Neuronal stem cell (in vitro differentiated cells): ENCODE results near the gene CPS1.

ENCODE experiments used
- DNase-seq: peaks from one replicate; pipeline ENCODE4 v3.0.0-alpha.2; 2013; ENCODE audit warnings: low spot score
- H2AFZ ChIP-seq: one replicate; pipeline ENCODE4 v1.6.1; 2013; ENCODE audit warnings: mild to moderate bottlenecking, low read length, inconsistent platforms
- H2AK5ac ChIP-seq: 2 replicates; pipeline ENCODE4 v1.6.1; 2013; ENCODE audit warnings: low read depth, mild to moderate bottlenecking, inconsistent platforms, low read length, moderate library complexity, mixed read lengths
- H2BK120ac ChIP-seq: 2 replicates; pipeline ENCODE4 v1.6.1; 2013; ENCODE audit warnings: low read depth, mild to moderate bottlenecking, inconsistent platforms, low read length, moderate library complexity, mixed read lengths
- H2BK12ac ChIP-seq: one replicate; pipeline ENCODE4 v1.6.1; 2013; ENCODE audit warnings: low read length, inconsistent platforms
- H2BK15ac ChIP-seq: 2 replicates; pipeline ENCODE4 v1.6.1; 2013; ENCODE audit warnings: mild to moderate bottlenecking, low read length, inconsistent platforms, mixed read lengths
- H2BK5ac ChIP-seq: one replicate; pipeline ENCODE4 v1.6.1; 2013; ENCODE audit warnings: inconsistent platforms, mild to moderate bottlenecking, low read length, moderate library complexity
- H3K14ac ChIP-seq: one replicate; pipeline ENCODE4 v1.6.1; 2013; ENCODE audit warnings: low read length, inconsistent platforms
- H3K18ac ChIP-seq: 2 replicates; pipeline ENCODE4 v1.6.1; 2013; ENCODE audit warnings: low read length, inconsistent platforms
- H3K23ac ChIP-seq: 2 replicates; pipeline ENCODE4 v1.6.1; 2013; ENCODE audit warnings: low read depth, mild to moderate bottlenecking, mixed read lengths, low read length, inconsistent platforms; ENCODE audit not compliant: poor library complexity
- H3K27ac ChIP-seq: replicated peaks from 3 replicates; pipeline ENCODE4 v1.5.1; 2013; ENCODE audit warnings: low read length, inconsistent platforms
- H3K27me3 ChIP-seq, 3 experiments: 2 replicates each; pipeline ENCODE4 v1.6.1; 2013; ENCODE audit warnings: low read length in 3 of 3, mild to moderate bottlenecking in 2 of 3, inconsistent platforms in 1 of 3, low read depth in 1 of 3, mixed read lengths in 1 of 3, moderate library complexity in 1 of 3; ENCODE audit not compliant: control insufficient read depth in 3 of 3, insufficient read depth in 3 of 3
- H3K36me3 ChIP-seq, 2 donors: replicated peaks in 1 of 2; 2 replicates each; pipeline ENCODE4 v1.6.1; 2013; ENCODE audit warnings: low read length in 2 of 2; ENCODE audit not compliant: control insufficient read depth in 2 of 2, insufficient read depth in 2 of 2
- H3K4ac ChIP-seq: 2 replicates; pipeline ENCODE4 v1.6.1; 2013; ENCODE audit warnings: inconsistent platforms, mild to moderate bottlenecking, low read length, moderate library complexity
- H3K4me1 ChIP-seq, 2 donors: 1 replicate in 1 of 2; 2 replicates in 1 of 2; pipeline ENCODE4 v1.6.1; 2013; ENCODE audit warnings: low read length in 2 of 2, low read depth in 1 of 2; ENCODE audit not compliant: control insufficient read depth in 2 of 2, insufficient read depth in 1 of 2
- H3K4me2 ChIP-seq: one replicate; pipeline ENCODE4 v1.6.1; 2013; ENCODE audit warnings: mild to moderate bottlenecking, low read length, inconsistent platforms; ENCODE audit not compliant: insufficient read depth, poor library complexity, severe bottlenecking
- H3K4me3 ChIP-seq, 2 donors: 2 replicates each; pipeline ENCODE4 v1.5.1; 2013; ENCODE audit warnings: low read length in 2 of 2, mild to moderate bottlenecking in 2 of 2, inconsistent platforms in 1 of 2, moderate library complexity in 1 of 2
- H3K79me1 ChIP-seq: one replicate; pipeline ENCODE4 v1.6.1; 2013; ENCODE audit warnings: low read depth, mild to moderate bottlenecking, inconsistent platforms, low read length, moderate library complexity
- H3K9ac ChIP-seq: one replicate; pipeline ENCODE4 v1.6.1; 2013; ENCODE audit warnings: mild to moderate bottlenecking, low read depth, low read length, inconsistent platforms; ENCODE audit not compliant: poor library complexity
- H3K9me3 ChIP-seq, 2 donors: replicated peaks in 1 of 2; 2 replicates each; pipeline versions ENCODE3 to v1.6.1; 2013; ENCODE audit warnings: low read length in 2 of 2, mild to moderate bottlenecking in 2 of 2, inconsistent platforms in 1 of 2, low read depth in 1 of 2, mixed read lengths in 1 of 2, moderate library complexity in 1 of 2; ENCODE audit not compliant: control insufficient read depth in 2 of 2, insufficient read depth in 1 of 2
- H4K8ac ChIP-seq: one replicate; pipeline ENCODE4 v1.6.1; 2013; ENCODE audit warnings: low read depth, mild to moderate bottlenecking, inconsistent platforms, low read length, moderate library complexity
- H4K91ac ChIP-seq: one replicate; pipeline ENCODE4 v1.6.1; 2013; ENCODE audit warnings: low read length, low read depth, mild to moderate bottlenecking, inconsistent platforms; ENCODE audit not compliant: poor library complexity
- WGBS, 2 donors: extraction: QIAGEN DNeasy Blood & Tissue Kit; methylation state at CpG; one replicate each; pipeline ENCODE4 v1.1.7; 2013; ENCODE audit warnings: missing lambda C conversion rate in 2 of 2, mixed read lengths in 1 of 2; ENCODE audit not compliant: insufficient read length in 2 of 2, insufficient replicate concordance in 1 of 2; ENCODE audit errors: extremely low coverage in 2 of 2; 5-methylcytosine and 5-hydroxymethylcytosine counted together

Gene CPS1

DNA sequence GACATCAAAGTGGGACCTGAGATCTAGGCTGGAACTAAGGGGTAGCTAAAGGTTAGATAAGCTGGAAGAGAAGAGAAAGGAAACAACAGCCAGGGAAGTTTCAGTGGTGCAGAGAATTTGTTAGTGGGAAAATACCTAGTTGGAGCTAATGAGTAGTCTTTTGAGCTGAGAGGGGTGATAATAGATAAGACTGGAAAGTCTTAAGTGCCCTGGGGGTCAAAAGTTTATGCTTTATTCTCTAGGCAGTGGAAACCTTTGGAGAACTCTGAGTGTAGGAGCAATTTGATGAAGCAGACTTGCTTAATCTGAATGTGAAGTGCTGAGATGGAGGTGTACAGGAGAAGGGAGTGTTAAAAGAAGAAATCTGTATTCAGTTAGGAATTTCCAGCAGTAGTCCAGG is 90.8 kb downstream of the CPS1 start:
- Histone ChIP-seq H3K27ac (no peak overlapping the region), H3K36me3 (peaks cover 0 to 23% of the 10 kb centered on the region in 2 donors), H3K23ac (no peak overlapping the region), H3K4ac (no peak overlapping the region), H2BK12ac (no peak overlapping the region), H3K27me3 (no peaks in the 10 kb centered on the region), H3K9ac (no peak overlapping the region), H3K14ac (no peak overlapping the region), H2BK5ac (no peak overlapping the region), H3K4me2 (no peak overlapping the region), H4K8ac (no peak overlapping the region), H3K9me3 (no peaks in the 10 kb centered on the region), H3K4me1 (peaks cover 0 to 2% of the 10 kb centered on the region in 2 donors), H2BK120ac (no peak overlapping the region), H4K91ac (no peak overlapping the region), H3K79me1 (no peaks in the 10 kb centered on the region), H3K18ac (no peak overlapping the region), H2AK5ac (no peak overlapping the region), H2BK15ac (no peak overlapping the region), H2AFZ (no peak overlapping the region), H3K4me3 (no peak overlapping the region)
- DNase-seq = no peak

DNA sequence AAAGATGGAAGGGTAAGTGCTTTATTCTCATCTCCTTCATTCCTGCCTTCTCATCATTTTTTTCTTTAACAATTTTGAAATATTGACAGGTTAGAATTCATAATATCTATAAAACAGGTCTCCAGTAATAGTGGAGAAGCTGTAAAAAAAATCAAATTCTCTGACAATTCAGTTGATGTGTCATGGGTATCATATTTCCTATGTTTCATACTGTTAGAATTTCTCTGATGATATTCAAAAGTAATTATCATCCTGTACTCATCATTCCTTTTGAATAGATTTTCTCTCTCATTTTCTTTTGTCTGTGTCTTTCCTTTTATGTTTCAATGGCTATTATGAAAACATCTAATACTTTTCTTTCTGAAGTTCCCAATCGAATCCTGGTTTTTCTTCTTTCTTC is 97.7 kb downstream of the CPS1 start:
- H3K79me1 ChIP-seq = no peaks in the 10 kb centered on the region
- H2AK5ac ChIP-seq = no peak overlapping the region
- no peak overlapping the region for H3K9ac ChIP-seq
- H3K23ac ChIP-seq = no peak overlapping the region
- H3K4ac ChIP-seq = no peak overlapping the region
- H3K4me1 ChIP-seq = no peaks in the 10 kb centered on the region
- no peak overlapping the region for H3K4me3 ChIP-seq
- no peak overlapping the region for H3K14ac ChIP-seq
- no peak overlapping the region for H3K27ac ChIP-seq
- H2BK12ac ChIP-seq = no peak overlapping the region
- no peaks in the 10 kb centered on the region for H3K27me3 ChIP-seq
- WGBS, 2 donors = no CpG with 5 or more reads among the region's 1 CpG
- H3K18ac ChIP-seq = no peak overlapping the region
- peaks cover 0 to 31% of the 10 kb centered on the region in 2 donors for H3K36me3 ChIP-seq
- H2BK15ac ChIP-seq = no peak overlapping the region
- H3K9me3 ChIP-seq = peaks cover 0 to under 1% of the 10 kb centered on the region in 2 donors
- no peak overlapping the region for H4K8ac ChIP-seq
- H2BK5ac ChIP-seq = no peak overlapping the region
- H2BK120ac ChIP-seq = no peak overlapping the region
- no peak overlapping the region for H3K4me2 ChIP-seq
- H2AFZ ChIP-seq = no peak overlapping the region
- DNase-seq = no peak
- no peak overlapping the region for H4K91ac ChIP-seq

DNA sequence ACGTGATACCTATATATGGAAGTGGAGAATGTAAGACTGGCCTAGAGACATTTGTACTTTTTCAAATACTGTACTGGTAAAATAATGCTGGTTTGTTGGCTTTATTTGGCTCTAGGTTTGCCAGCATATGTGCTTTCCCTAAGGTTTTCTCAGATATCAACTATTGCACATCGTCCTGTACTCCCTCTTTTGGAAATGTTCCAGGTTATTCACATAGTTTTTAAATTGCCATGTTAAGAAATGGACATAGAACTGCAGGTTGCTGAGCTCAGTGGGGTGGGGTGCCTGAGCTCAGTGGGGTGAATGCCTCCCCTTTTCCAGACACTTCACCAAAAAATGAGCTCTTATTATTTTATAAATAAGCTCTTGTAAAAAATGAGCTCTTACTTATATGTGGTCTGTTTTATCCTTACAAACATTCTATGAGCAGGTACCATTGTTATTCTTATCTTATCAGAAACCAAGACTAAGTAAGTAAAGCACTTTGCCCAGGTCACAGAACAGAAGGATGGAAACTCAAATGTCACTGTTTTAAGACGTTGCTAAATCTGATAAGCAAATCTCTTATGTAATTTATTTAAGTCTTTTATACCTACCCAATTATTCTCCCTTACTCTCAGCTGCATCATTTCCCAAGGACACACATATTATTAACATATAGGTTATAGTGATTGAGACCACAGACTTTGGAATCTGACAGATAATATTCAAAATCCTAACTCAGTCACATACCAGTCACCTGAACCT is 99.0 kb downstream of the CPS1 start:
- peaks cover 0 to 12% of the 10 kb centered on the region in 2 donors for H3K9me3 ChIP-seq
- H2BK15ac ChIP-seq = no peak overlapping the region
- no CpG with 5 or more reads among the region's 3 CpGs for WGBS, 2 donors
- no peak overlapping the region for H3K9ac ChIP-seq
- no peak overlapping the region for H3K23ac ChIP-seq
- H3K4me3 ChIP-seq = no peak overlapping the region
- H2BK12ac ChIP-seq = no peak overlapping the region
- no peak overlapping the region for H3K18ac ChIP-seq
- H2BK5ac ChIP-seq = no peak overlapping the region
- H2AK5ac ChIP-seq = no peak overlapping the region
- H4K91ac ChIP-seq = no peak overlapping the region
- no peaks in the 10 kb centered on the region for H3K79me1 ChIP-seq
- H4K8ac ChIP-seq = no peak overlapping the region
- H2AFZ ChIP-seq = no peak overlapping the region
- peaks cover 0 to 40% of the 10 kb centered on the region in 2 donors for H3K36me3 ChIP-seq
- H3K27ac ChIP-seq = no peak overlapping the region
- no peak overlapping the region for H3K4me2 ChIP-seq
- H3K4me1 ChIP-seq = no peaks in the 10 kb centered on the region
- no peak overlapping the region for H3K14ac ChIP-seq
- no peak overlapping the region for H3K4ac ChIP-seq
- no peak for DNase-seq
- no peaks in the 10 kb centered on the region for H3K27me3 ChIP-seq
- H2BK120ac ChIP-seq = no peak overlapping the region

DNA sequence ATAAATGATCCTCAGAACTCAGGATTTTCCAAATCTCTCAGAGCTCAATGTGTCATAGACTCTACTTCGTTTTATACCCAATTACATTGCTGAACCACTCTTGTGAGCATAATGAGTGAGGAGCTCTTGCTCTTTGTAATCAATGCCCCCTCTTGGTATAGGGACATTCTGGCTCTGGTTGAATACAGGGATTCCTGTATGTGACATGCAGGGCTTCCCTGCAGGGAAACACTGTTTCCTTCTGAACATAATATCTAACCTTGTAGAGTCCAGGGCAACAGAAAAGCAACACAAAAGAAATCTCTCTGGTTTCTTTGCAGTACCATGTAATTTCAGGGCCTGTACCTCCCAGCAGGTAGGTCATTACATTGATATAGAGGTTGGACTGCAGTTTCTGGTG is 101.5 kb downstream of the CPS1 start:
- Histone ChIP-seq H3K9ac (no peak overlapping the region), H2BK15ac (no peak overlapping the region), H3K27me3 (no peaks in the 10 kb centered on the region), H4K91ac (no peak overlapping the region), H3K4me2 (no peak overlapping the region), H4K8ac (no peak overlapping the region), H3K23ac (no peak overlapping the region), H3K9me3 (peaks cover 0 to 23% of the 10 kb centered on the region in 2 donors), H2AK5ac (no peak overlapping the region), H2AFZ (no peak overlapping the region), H2BK12ac (no peak overlapping the region), H3K79me1 (no peaks in the 10 kb centered on the region), H3K27ac (no peak overlapping the region), H3K14ac (no peak overlapping the region), H3K4me1 (no peaks in the 10 kb centered on the region), H2BK120ac (no peak overlapping the region), H3K18ac (no peak overlapping the region), H2BK5ac (no peak overlapping the region), H3K4me3 (no peak overlapping the region), H3K36me3 (peaks cover 0 to 43% of the 10 kb centered on the region in 2 donors), H3K4ac (no peak overlapping the region)
- no peak for DNase-seq
- no CpG with 5 or more reads among the region's 1 CpG for WGBS, 2 donors
